ENCODE measurements around the gene NIF3L1. TPM values are rescaled to one million over a fixed set of nuclear protein-coding genes. Genes with fewer than 3 reads are reported as not detected.

NIF3L1 gene
- total and polyA plus RNA-seq, 5 donors from 2014 or later, result 9.9 to 30.0 (median 23.8) TPM

- Mint-ChIP-seq H3K36me3 (peaks cover 35% of the 10 kb centered on the region), H3K27me3 (no peaks in the 10 kb centered on the region), H3K9me3 (no peaks in the 10 kb centered on the region), H3K4me1 (peaks cover 0 to 28% (median 10%) of the 10 kb centered on the region in 4 donors), H3K27ac (peak overlapping the region in 1 of 3 donors; percentile 80), H3K4me3 (peak overlapping the region; percentile 23 to 72 (median 38))
- H3K4me1 ChIP-seq (ENCODE audit: control insufficient read depth, insufficient read depth, low read length, poor library complexity, severe bottlenecking), result no peaks in the 10 kb centered on the region
- H3K4me3 ChIP-seq (ENCODE audit: low read depth, low read length), result no peak overlapping the region
- DNase-seq (no peak), ATAC-seq (ENCODE audit: low read depth in 2 of 2) (no peak)
- no peak overlapping the region for H3K27ac ChIP-seq (ENCODE audit: insufficient read depth, low read length, poor library complexity, severe bottlenecking)
- H3K9me3 ChIP-seq (ENCODE audit: control insufficient read depth in 2 of 2, low read length in 2 of 2), result no peaks in the 10 kb centered on the region
- no peaks in the 10 kb centered on the region for H3K27me3 ChIP-seq (ENCODE audit: control insufficient read depth, insufficient read depth, low read length)
- H3K36me3 ChIP-seq (ENCODE audit: control insufficient read depth, insufficient read depth, low read length), result peaks cover 51% of the 10 kb centered on the region
Observed at GRCh38 chr2:200850512-200851256, 38.5 kb upstream of the NIF3L1 start.

- peak overlapping the region in 1 of 4 donors; percentile 72 for H3K4me3 Mint-ChIP-seq
- Histone ChIP-seq H3K9me3 (ENCODE audit: control insufficient read depth in 2 of 2, low read length in 2 of 2) (no peaks in the 10 kb centered on the region), H3K4me3 (ENCODE audit: low read depth, low read length) (no peak overlapping the region), H3K27me3 (ENCODE audit: control insufficient read depth, insufficient read depth, low read length) (no peaks in the 10 kb centered on the region), H3K4me1 (ENCODE audit: control insufficient read depth, insufficient read depth, low read length, poor library complexity, severe bottlenecking) (peaks cover 5% of the 10 kb centered on the region), H3K36me3 (ENCODE audit: control insufficient read depth, insufficient read depth, low read length) (peaks cover 61% of the 10 kb centered on the region), H3K27ac (ENCODE audit: insufficient read depth, low read length, poor library complexity, severe bottlenecking) (no peak overlapping the region)
- peaks cover 4 to 33% (median 14%) of the 10 kb centered on the region in 4 donors for H3K4me1 Mint-ChIP-seq
- DNase-seq (no peak), ATAC-seq (ENCODE audit: low read depth in 2 of 2) (no peak)
- H3K27ac Mint-ChIP-seq, result peak overlapping the region in 2 of 3 donors; percentile 37 to 80
- no peaks in the 10 kb centered on the region for H3K9me3 Mint-ChIP-seq
- peaks cover 39% of the 10 kb centered on the region for H3K36me3 Mint-ChIP-seq
- H3K27me3 Mint-ChIP-seq, result no peaks in the 10 kb centered on the region
Observed at GRCh38 chr2:200851398-200852248, 37.5 kb upstream of the NIF3L1 start.

- H3K9me3 Mint-ChIP-seq, result no peaks in the 10 kb centered on the region
- H3K27me3 Mint-ChIP-seq, result no peaks in the 10 kb centered on the region
- H3K4me1 Mint-ChIP-seq, result peaks cover 11 to 43% (median 21%) of the 10 kb centered on the region in 4 donors
- Histone ChIP-seq H3K27ac (ENCODE audit: insufficient read depth, low read length, poor library complexity, severe bottlenecking) (no peak overlapping the region), H3K4me3 (ENCODE audit: low read depth, low read length) (no peak overlapping the region), H3K4me1 (ENCODE audit: control insufficient read depth, insufficient read depth, low read length, poor library complexity, severe bottlenecking) (peaks cover 5% of the 10 kb centered on the region), H3K9me3 (ENCODE audit: control insufficient read depth in 2 of 2, low read length in 2 of 2) (no peaks in the 10 kb centered on the region), H3K36me3 (ENCODE audit: control insufficient read depth, insufficient read depth, low read length) (peaks cover 71% of the 10 kb centered on the region), H3K27me3 (ENCODE audit: control insufficient read depth, insufficient read depth, low read length) (no peaks in the 10 kb centered on the region)
- H3K4me3 Mint-ChIP-seq, result peak overlapping the region in 2 of 4 donors; percentile 1 to 18
- peaks cover 48% of the 10 kb centered on the region for H3K36me3 Mint-ChIP-seq
- ATAC-seq (ENCODE audit: low read depth in 2 of 2) (no peak), DNase-seq (no peak)
- H3K27ac Mint-ChIP-seq, result peak overlapping the region in 2 of 3 donors; percentile 37 to 71
Observed at GRCh38 chr2:200852605-200853004, 36.6 kb upstream of the NIF3L1 start.

- Histone ChIP-seq H3K4me1 (ENCODE audit: control insufficient read depth, insufficient read depth, low read length, poor library complexity, severe bottlenecking) (peaks cover 40% of the 10 kb centered on the region), H3K36me3 (ENCODE audit: control insufficient read depth, insufficient read depth, low read length) (peaks cover 99% of the 10 kb centered on the region), H3K27me3 (ENCODE audit: control insufficient read depth, insufficient read depth, low read length) (no peaks in the 10 kb centered on the region), H3K27ac (ENCODE audit: insufficient read depth, low read length, poor library complexity, severe bottlenecking) (no peak overlapping the region), H3K9me3 (ENCODE audit: control insufficient read depth in 2 of 2, low read length in 2 of 2) (no peaks in the 10 kb centered on the region), H3K4me3 (ENCODE audit: low read depth, low read length) (no peak overlapping the region)
- Mint-ChIP-seq H3K27me3 (no peaks in the 10 kb centered on the region), H3K9me3 (peaks cover 0 to under 1% (median 0%) of the 10 kb centered on the region in 7 donors), H3K4me3 (peak overlapping the region in 3 of 4 donors; percentile 39 to 63 (median 39)), H3K36me3 (peaks cover 68% of the 10 kb centered on the region), H3K4me1 (peaks cover 28 to 74% (median 49%) of the 10 kb centered on the region in 4 donors), H3K27ac (peak overlapping the region in 1 of 3 donors; percentile 84)
- DNase-seq (no peak), ATAC-seq (ENCODE audit: low read depth in 2 of 2) (no peak)
Observed at GRCh38 chr2:200856806-200857205, 32.4 kb upstream of the NIF3L1 start.

GRCh38 chr2:200860092-200860795 lies 28.9 kb upstream of the NIF3L1 start:
- Mint-ChIP-seq H3K4me1 (peaks cover 33 to 67% (median 49%) of the 10 kb centered on the region in 4 donors), H3K36me3 (peaks cover 60% of the 10 kb centered on the region), H3K27me3 (peaks cover 10% of the 10 kb centered on the region), H3K27ac (peak overlapping the region; percentile 22 to 100 (median 70)), H3K4me3 (peak overlapping the region; percentile 93 to 97 (median 94)), H3K9me3 (peaks cover 0 to 3% (median 0%) of the 10 kb centered on the region in 7 donors)
- Histone ChIP-seq H3K9me3 (ENCODE audit: control insufficient read depth in 2 of 2, low read length in 2 of 2) (no peaks in the 10 kb centered on the region), H3K27me3 (ENCODE audit: control insufficient read depth, insufficient read depth, low read length) (no peaks in the 10 kb centered on the region), H3K27ac (ENCODE audit: insufficient read depth, low read length, poor library complexity, severe bottlenecking) (peak overlapping the region; percentile 100), H3K36me3 (ENCODE audit: control insufficient read depth, insufficient read depth, low read length) (peaks cover 67% of the 10 kb centered on the region), H3K4me1 (ENCODE audit: control insufficient read depth, insufficient read depth, low read length, poor library complexity, severe bottlenecking) (peaks cover 50% of the 10 kb centered on the region), H3K4me3 (ENCODE audit: low read depth, low read length) (peak overlapping the region; percentile 100)
- no peak for ATAC-seq (ENCODE audit: low read depth in 2 of 2)
- DNase-seq, result peak in 2 of 3 donors; percentile 12 to 28

GRCh38 chr2:200861617-200862155 lies 27.5 kb upstream of the NIF3L1 start:
- Mint-ChIP-seq H3K9me3 (peaks cover 0 to 3% (median 0%) of the 10 kb centered on the region in 7 donors), H3K27me3 (peaks cover 10% of the 10 kb centered on the region), H3K27ac (peak overlapping the region; percentile 5 to 100 (median 99)), H3K4me3 (peak overlapping the region; percentile 92 to 97 (median 94)), H3K36me3 (peaks cover 55% of the 10 kb centered on the region), H3K4me1 (peaks cover 28 to 61% (median 45%) of the 10 kb centered on the region in 4 donors)
- Histone ChIP-seq H3K9me3 (ENCODE audit: control insufficient read depth in 2 of 2, low read length in 2 of 2) (no peaks in the 10 kb centered on the region), H3K36me3 (ENCODE audit: control insufficient read depth, insufficient read depth, low read length) (peaks cover 53% of the 10 kb centered on the region), H3K27me3 (ENCODE audit: control insufficient read depth, insufficient read depth, low read length) (no peaks in the 10 kb centered on the region), H3K27ac (ENCODE audit: insufficient read depth, low read length, poor library complexity, severe bottlenecking) (peak overlapping the region; percentile 100), H3K4me1 (ENCODE audit: control insufficient read depth, insufficient read depth, low read length, poor library complexity, severe bottlenecking) (peaks cover 46% of the 10 kb centered on the region), H3K4me3 (ENCODE audit: low read depth, low read length) (peak overlapping the region; percentile 100)
- no peak for DNase-seq
- no peak for ATAC-seq (ENCODE audit: low read depth in 2 of 2)

- H3K36me3 Mint-ChIP-seq, result peaks cover 48% of the 10 kb centered on the region
- Histone ChIP-seq H3K4me1 (ENCODE audit: control insufficient read depth, insufficient read depth, low read length, poor library complexity, severe bottlenecking) (peaks cover 46% of the 10 kb centered on the region), H3K27me3 (ENCODE audit: control insufficient read depth, insufficient read depth, low read length) (no peaks in the 10 kb centered on the region), H3K36me3 (ENCODE audit: control insufficient read depth, insufficient read depth, low read length) (peaks cover 44% of the 10 kb centered on the region), H3K27ac (ENCODE audit: insufficient read depth, low read length, poor library complexity, severe bottlenecking) (peak overlapping the region; percentile 100), H3K9me3 (ENCODE audit: control insufficient read depth in 2 of 2, low read length in 2 of 2) (no peaks in the 10 kb centered on the region), H3K4me3 (ENCODE audit: low read depth, low read length) (peak overlapping the region; percentile 100)
- H3K4me3 Mint-ChIP-seq, result peak overlapping the region; percentile 92 to 97 (median 94)
- H3K9me3 Mint-ChIP-seq, result peaks cover 0 to 3% (median 0%) of the 10 kb centered on the region in 7 donors
- peaks cover 10% of the 10 kb centered on the region for H3K27me3 Mint-ChIP-seq
- ATAC-seq (ENCODE audit: low read depth in 2 of 2) (peak; percentile 22 to 39), DNase-seq (peak; percentile 62 to 78 (median 75))
- H3K4me1 Mint-ChIP-seq, result peaks cover 22 to 59% (median 39%) of the 10 kb centered on the region in 4 donors
- H3K27ac Mint-ChIP-seq, result peak overlapping the region; percentile 99 to 100 (median 99)
Observed at GRCh38 chr2:200862532-200863000, 26.6 kb upstream of the NIF3L1 start.

All from CD4-positive, CD25-positive, alpha-beta regulatory T cell (primary cell).